ENCODE results near the gene ITIH1.
A peak's percentile ranks its signal among the peaks of the same experiment; 100 is the strongest.

The ITIH1 gene

GRCh38 chr3:52817221-52817620 lies 39.8 kb downstream of the ITIH1 start:
- DNase-seq = no peak

GRCh38 chr3:52817860-52818259 lies 40.5 kb downstream of the ITIH1 start:
- DNase-seq = no peak

GRCh38 chr3:52819936-52820335 lies 42.5 kb downstream of the ITIH1 start:
- DNase-seq = no peak

GRCh38 chr3:52820736-52821135 lies 43.3 kb downstream of the ITIH1 start:
- DNase-seq = peak in 3 of 4 experiments; percentile 29 to 53 (median 37)

GRCh38 chr3:52822363-52822762 lies 45.0 kb downstream of the ITIH1 start:
- DNase-seq = no peak

- no peak for DNase-seq
These were observed 46.6 kb downstream of the ITIH1 start for GRCh38 chr3:52824037-52824436.

- peak; percentile 37 to 69 (median 52) for DNase-seq
These were observed 50.0 kb downstream of the ITIH1 start for GRCh38 chr3:52827441-52827840.

GRCh38 chr3:52827866-52828376 lies 50.5 kb downstream of the ITIH1 start:
- DNase-seq = no peak

GRCh38 chr3:52829482-52829881 lies 52.1 kb downstream of the ITIH1 start:
- no peak for DNase-seq

- DNase-seq = peak in 2 of 4 experiments; percentile 31 to 42
These were observed 52.6 kb downstream of the ITIH1 start for GRCh38 chr3:52829906-52830463.

- DNase-seq = no peak
These were observed 53.3 kb downstream of the ITIH1 start, which contains the start of gene ITIH4 for GRCh38 chr3:52830535-52831258. ITIH4 (minus strand) TSS chr3:52830672; CDS start chr3:52830642, 30 bp downstream.

GRCh38 chr3:52831500-52832301 lies 54.3 kb downstream of the ITIH1 start:
- DNase-seq = peak; percentile 62 to 66 (median 64)

- no peak for DNase-seq
These were observed 55.8 kb downstream of the ITIH1 start for GRCh38 chr3:52833202-52833601.

- DNase-seq = no peak
These were observed 57.6 kb downstream of the ITIH1 start, which contains the start of gene MUSTN1 for GRCh38 chr3:52834871-52835501. MUSTN1 (minus strand) TSS chr3:52835019; CDS start chr3:52834948, 71 bp downstream.

- no peak for DNase-seq
These were observed 58.5 kb downstream of the ITIH1 start for GRCh38 chr3:52835766-52836470.

- DNase-seq = no peak
These were observed 59.1 kb downstream of the ITIH1 start for GRCh38 chr3:52836471-52836845.

- DNase-seq = no peak
These were observed 59.6 kb downstream of the ITIH1 start for GRCh38 chr3:52836986-52837385.

GRCh38 chr3:52838561-52839267 lies 61.3 kb downstream of the ITIH1 start:
- no peak for DNase-seq

GRCh38 chr3:52839268-52839575 lies 61.8 kb downstream of the ITIH1 start:
- DNase-seq = no peak

GRCh38 chr3:52839892-52840545 lies 62.6 kb downstream of the ITIH1 start:
- no peak for DNase-seq
